ENCODE results near the gene CDC42EP3.

The CDC42EP3 gene

GRCh38 chr2:37654419-37654818 lies 17.0 kb downstream of the CDC42EP3 start:
- DNase-seq: no peak

GRCh38 chr2:37653805-37654378 lies 17.6 kb downstream of the CDC42EP3 start:
- DNase-seq: peak; percentile 42

DNA sequence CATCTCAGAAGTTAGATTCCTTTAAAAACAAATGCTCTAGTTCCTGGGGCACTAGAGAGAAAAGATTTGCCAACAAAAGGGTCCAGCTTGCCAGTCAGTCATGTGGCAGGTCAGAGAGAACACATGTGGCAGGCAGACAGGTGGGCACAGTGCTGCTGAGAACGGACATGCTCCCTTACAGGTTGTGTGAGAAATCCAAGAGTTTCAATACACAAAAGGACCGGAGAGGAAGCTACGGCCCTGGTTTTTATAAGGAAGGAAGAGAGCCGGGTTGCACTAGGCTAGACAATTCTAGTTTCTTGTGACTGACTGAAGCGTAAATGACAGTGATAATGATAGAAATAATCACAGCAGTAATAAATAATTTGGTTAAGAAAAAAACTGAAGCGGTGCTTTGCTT lies 18.3 kb downstream of the CDC42EP3 start:
- no peak for DNase-seq

- DNase-seq: peak; percentile 95
Observed at GRCh38 chr2:37652199-37652640, 19.2 kb downstream of the CDC42EP3 start.

DNA sequence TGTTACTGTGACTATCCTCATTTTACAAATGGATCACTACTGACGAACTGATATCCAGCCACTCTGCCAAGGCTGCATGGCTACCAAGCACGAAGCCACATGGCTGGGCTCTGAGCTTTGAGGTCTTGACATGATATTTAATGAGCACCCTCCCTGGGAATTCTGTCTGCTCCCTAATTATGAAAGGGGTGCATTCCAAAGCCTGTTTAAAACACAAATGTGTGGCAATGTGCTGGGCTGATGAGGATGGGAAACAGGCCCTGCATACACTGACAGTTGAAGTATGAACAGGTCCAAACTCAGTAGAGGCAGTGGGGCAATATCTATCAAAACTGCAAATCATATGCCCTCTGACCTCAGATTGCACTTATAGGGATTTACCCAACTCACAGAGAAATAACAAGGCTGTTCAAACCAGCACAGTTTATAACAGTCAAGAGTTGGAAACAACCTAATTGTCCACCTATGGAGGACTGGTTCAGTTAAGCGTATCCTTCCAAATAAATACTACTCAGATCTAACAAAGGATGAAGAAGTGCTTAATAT lies 20.8 kb downstream of the CDC42EP3 start:
- DNase-seq: no peak

DNA sequence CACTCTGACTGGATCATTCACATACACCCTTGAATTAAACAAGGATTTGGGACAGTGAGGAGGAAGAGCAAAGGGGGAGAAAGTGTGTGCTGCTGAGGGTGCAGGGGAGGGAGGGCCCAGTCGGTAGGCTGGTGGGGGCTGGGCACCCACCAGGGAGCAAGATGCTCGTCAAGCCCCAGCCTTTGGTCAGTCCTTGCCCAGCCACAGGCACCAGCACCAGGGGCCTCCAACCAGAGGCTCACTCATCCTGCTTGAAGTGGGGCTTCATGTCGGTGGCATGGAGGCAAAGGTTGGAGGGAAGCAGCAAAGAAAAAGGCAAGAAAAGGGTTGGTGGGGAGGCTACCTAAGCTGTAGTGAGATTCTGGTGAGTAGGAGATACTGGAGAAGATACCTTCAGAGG lies 21.9 kb downstream of the CDC42EP3 start:
- DNase-seq: no peak

- DNase-seq: no peak
Observed at GRCh38 chr2:37648331-37649011, 23.0 kb downstream of the CDC42EP3 start.

DNA sequence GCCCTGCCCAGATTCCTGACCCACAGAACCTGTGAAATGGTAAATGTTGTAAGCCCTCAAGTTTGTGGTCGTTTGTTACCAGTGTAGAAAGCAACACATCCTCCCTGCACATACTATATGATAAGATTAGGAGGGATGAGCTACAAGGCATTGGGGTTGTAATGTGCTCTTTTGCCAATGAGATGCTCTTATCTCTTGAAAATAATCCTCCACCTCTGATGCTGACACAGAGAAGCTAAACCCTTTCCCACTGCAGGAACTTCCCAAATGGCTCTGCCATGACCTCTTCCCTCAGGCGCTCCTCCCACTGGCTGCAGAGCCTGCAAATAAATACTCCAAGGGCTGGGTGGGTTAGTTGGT lies 23.5 kb downstream of the CDC42EP3 start:
- DNase-seq: peak; percentile 93

DNA sequence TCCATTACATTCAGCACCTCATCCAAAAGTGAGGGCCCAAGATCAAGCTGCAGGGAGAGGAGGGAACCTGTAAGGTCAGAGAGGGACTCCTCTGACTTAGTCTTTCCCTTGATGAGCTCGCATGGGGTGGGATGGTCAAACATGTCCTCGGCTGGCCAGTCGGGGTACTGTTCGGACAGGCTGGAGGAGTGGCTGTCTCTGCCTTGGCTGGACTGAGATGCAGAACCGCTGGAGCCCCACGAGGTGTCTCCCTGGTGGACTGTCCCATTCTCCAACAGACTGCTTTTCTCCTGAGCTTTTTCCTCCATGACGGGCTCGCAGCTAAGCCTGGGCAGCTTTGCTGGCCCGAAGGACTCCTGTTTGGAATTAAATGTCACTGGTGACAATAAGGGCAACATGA lies 25.6 kb downstream of the CDC42EP3 start:
- DNase-seq: no peak

DNA sequence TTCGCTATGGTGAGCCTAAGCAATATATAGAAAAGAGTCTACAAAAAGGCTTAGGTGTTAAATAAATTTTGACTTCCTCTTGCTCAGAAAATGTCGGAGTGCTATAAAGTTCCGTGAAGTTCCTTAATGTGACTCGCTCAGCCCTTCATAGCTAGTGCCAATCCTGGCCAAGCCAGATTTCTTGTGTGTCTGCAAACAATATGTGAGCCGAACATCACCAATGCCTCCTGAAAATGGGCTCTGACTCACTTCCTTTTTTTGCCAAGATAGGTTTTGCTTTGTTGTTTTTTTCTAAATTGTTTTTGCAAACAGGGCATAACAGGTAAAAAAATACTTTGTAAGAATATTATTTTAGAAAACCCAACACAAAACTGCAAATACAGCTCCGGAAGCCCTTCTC lies 26.1 kb downstream of the CDC42EP3 start:
- DNase-seq: peak; percentile 58

GRCh38 chr2:37644191-37644590 lies 27.3 kb downstream of the CDC42EP3 start:
- no peak for DNase-seq

GRCh38 chr2:37643730-37644078 lies 27.7 kb downstream of the CDC42EP3 start:
- DNase-seq: no peak

GRCh38 chr2:37642907-37643729 lies 28.3 kb downstream of the CDC42EP3 start:
- no peak for DNase-seq

DNA sequence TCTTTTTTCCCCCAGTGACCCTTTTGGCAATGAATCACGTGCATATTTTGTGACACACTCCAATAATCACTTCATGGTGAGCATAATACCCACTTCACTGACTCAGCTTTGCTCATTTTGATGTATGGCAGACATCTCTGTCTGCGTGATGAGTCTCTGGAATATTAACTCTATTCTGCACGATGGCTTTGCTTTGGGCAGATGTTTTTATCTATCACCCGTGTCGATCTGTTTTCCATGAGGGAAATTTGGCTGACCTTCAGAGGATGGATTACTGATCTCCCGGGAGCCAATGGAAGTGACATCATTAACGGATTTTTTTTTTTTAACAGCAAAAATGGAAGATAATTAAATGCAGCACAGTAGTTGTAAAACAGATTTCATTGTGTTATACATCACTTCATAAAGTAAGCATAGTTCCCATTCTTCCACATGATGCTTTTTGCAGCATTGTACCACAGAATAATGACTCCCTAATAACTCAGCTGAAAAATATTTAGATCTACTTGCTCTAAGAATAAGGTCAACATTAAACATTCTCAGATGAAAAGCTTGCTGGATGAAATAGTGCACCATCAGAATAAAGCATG lies 29.8 kb downstream of the CDC42EP3 start:
- DNase-seq: no peak

DNA sequence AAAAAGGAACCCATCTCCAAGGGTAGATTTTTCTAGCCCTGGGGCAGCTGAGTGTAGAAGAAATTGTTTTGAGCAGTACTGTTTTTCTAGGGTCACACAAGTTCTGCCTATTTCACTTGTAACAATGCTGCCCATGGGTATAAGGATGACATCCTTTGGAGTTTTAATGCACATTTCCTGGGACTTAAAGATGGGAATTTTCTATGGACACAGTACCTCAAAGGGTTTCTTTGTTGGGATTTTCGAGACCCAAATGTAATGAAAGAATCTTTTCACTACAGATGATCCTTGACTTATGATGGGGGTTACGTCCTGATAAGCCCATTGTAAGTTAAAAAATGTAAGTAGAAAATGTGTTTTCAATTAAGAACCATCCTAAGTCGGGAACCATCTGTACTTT lies 31.8 kb downstream of the CDC42EP3 start:
- DNase-seq: no peak

- no peak for DNase-seq
Observed at GRCh38 chr2:37638973-37639372, 32.5 kb downstream of the CDC42EP3 start.

GRCh38 chr2:37637985-37638384 lies 33.5 kb downstream of the CDC42EP3 start:
- no peak for DNase-seq

GRCh38 chr2:37637190-37637860 lies 34.1 kb downstream of the CDC42EP3 start:
- no peak for DNase-seq

DNA sequence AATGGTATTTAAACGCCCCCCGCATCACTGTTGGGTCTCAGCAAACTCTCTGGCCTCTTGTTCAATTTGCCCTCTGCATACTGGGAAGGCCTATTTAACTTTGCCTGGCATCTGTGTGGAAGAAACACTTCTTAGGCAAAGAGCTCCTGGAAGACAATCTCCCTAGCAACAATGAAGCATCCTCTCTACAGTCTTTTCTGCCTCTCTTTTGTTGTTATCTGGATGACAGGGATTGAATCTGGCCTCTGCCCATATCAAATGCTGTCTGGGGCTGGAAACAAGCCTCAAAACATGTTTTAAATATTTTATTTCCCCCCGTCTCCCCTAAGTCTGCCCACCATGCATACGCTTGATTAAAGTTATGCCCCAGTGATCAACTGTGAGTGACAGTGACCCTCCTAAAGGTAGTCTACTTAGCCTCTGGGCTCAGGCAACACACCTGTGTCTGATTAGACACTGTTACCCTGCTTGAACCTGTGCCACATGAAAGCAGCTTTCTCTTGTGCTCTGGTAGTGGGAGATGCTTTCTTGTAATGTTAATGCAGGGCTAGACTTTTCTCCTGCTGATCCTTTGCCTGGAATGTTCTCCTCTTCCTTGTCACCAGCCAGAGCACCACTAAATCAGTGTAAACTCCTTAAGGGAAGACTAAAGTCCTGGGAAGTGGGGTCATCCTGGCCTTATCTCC lies 34.9 kb downstream of the CDC42EP3 start:
- no peak for DNase-seq

DNA sequence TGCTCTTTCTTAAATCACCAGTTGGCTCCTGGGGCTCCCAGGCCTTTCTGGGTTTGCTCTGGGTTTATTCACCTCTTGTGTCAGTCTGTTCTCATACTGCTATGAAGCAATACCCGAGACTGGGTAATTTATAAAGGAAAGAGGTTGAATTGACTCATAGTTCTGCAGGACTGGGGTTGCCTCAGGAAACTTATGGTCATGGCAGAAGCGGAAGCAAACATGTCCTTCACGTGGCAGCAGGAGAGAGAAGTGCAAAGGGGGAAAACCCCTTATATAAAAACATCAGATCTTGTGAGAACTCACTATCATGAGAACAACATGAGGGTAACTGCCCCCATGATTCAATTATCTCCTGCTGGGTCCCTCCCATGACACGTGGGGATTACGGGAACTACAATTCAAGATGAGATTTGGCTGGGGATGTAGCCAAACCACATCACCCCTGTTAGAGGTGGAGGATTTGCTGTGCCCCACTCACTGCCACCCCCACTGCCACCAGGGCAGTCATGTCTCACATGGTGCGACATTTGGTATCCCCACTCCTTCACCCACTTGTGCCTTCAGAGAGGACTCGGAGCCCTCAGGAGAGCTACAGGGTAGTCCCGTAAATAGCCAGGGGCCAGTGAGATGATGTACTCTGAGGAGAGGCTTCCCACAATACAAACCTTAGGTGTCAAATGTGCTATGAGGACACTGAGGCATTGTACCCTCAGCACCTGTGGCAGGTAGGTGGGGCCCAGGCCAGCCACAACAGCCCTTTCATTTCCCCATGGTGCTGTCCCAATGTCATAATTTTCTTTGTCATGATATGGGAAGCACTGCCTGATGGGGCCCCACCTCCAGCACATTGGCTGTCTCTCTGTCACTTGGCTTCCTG lies 35.7 kb downstream of the CDC42EP3 start:
- DNase-seq: peak; percentile 68

- DNase-seq: no peak
Observed at GRCh38 chr2:37634914-37635503, 36.4 kb downstream of the CDC42EP3 start.

All from NCI-H226 (cell line).